ENCODE data around the gene RBM19.

DNA sequence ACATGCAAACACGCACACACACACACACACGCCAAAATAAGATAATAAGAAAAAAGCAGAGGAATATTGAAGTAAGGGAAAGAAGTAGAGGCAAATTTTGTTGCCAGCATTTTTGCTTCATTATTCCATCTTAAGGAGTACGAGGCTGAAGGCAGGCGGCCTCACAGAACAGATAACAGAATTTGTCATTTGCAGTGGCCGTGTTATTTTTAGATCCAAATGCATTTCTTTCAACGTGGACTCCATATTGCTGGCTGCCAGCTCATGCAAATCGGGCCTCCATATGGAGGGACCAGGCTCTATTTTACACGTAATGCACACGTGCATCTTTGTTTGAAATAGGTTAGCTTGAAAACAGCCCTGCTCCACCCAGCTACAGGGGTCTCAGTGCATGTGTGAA is 172.9 kb downstream of the RBM19 start:
- TF ChIP-seq, protein P1, sequence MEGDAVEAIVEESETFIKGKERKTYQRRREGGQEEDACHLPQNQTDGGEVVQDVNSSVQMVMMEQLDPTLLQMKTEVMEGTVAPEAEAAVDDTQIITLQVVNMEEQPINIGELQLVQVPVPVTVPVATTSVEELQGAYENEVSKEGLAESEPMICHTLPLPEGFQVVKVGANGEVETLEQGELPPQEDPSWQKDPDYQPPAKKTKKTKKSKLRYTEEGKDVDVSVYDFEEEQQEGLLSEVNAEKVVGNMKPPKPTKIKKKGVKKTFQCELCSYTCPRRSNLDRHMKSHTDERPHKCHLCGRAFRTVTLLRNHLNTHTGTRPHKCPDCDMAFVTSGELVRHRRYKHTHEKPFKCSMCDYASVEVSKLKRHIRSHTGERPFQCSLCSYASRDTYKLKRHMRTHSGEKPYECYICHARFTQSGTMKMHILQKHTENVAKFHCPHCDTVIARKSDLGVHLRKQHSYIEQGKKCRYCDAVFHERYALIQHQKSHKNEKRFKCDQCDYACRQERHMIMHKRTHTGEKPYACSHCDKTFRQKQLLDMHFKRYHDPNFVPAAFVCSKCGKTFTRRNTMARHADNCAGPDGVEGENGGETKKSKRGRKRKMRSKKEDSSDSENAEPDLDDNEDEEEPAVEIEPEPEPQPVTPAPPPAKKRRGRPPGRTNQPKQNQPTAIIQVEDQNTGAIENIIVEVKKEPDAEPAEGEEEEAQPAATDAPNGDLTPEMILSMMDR (conservative IDR thresholded peaks at IDR 0.05), result no peak
- TF ChIP-seq ZFX (IDR thresholded peaks at IDR 0.05), result no peak
